Measurements from ENCODE around the gene NAT8. TPM values are rescaled to one million over a fixed set of nuclear protein-coding genes. Genes with fewer than 3 reads are reported as not detected.
"Not testable (repeated sequence)": the region's sequence is repeated elsewhere in the genome, so short reads cannot be mapped to it uniquely, and the experiment has no call there.

NAT8 gene
- total and polyA plus RNA-seq, 2 experiments from 2014 or later, result not detected

DNA sequence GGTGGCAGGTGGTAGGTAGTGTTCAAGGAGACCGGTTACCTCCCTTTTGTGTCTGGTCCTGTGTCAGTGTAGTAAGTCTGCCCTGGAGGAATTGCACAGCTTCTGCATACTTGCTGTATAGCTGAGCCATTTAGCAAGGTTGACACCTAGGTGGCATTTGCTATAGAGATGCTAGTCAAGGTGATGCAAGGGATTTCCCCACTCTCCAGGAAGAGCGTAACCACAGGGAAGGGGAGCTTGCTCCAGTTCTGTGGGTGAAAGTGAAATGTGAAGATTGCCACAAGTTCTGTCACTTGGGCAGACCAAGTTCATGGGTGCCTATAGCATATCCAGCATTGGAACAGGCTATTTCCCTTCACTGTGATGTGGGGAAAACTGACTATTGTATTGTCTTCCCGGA, 28.1 kb downstream of the NAT8 start:
- Histone ChIP-seq H3K4me1 (ENCODE audit: low read depth) (no peaks in the 10 kb centered on the region), H3K9me3 (ENCODE audit: low read depth) (no peaks in the 10 kb centered on the region), H3K27ac (no peak overlapping the region), H3K36me3 (no peaks in the 10 kb centered on the region), H3K27me3 (no peaks in the 10 kb centered on the region), H3K4me3 (no peak overlapping the region)
- TF ChIP-seq, protein P1, sequence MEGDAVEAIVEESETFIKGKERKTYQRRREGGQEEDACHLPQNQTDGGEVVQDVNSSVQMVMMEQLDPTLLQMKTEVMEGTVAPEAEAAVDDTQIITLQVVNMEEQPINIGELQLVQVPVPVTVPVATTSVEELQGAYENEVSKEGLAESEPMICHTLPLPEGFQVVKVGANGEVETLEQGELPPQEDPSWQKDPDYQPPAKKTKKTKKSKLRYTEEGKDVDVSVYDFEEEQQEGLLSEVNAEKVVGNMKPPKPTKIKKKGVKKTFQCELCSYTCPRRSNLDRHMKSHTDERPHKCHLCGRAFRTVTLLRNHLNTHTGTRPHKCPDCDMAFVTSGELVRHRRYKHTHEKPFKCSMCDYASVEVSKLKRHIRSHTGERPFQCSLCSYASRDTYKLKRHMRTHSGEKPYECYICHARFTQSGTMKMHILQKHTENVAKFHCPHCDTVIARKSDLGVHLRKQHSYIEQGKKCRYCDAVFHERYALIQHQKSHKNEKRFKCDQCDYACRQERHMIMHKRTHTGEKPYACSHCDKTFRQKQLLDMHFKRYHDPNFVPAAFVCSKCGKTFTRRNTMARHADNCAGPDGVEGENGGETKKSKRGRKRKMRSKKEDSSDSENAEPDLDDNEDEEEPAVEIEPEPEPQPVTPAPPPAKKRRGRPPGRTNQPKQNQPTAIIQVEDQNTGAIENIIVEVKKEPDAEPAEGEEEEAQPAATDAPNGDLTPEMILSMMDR (IDR thresholded peaks at IDR 0.05; ENCODE audit: low read depth, low read length), result no peak
- DNase-seq (ENCODE audit: low read depth in 1 of 2, low spot score in 1 of 2), result no peak

DNA sequence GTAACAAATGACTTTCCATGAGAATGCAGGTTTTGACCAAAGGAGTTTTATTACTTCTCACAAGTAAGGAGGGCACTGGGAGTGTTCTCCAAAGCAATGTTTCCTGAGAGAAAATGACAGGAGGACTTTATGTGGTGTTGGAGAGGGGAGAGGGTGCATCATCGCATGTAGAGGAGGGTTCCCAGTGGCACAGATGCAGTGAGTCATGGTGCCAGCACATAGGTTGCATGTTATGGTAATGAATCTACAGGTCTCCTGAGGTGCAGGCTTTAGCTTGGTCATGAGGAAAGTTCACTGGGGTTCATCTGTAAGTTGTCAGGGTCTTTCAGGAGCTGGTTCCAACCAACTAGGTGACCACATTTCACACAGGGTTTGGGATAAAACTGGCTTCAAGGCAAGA, 30.4 kb downstream of the NAT8 start:
- no peaks in the 10 kb centered on the region for H3K9me3 ChIP-seq (ENCODE audit: low read depth)
- TF ChIP-seq, protein P1 (IDR thresholded peaks at IDR 0.05; ENCODE audit: low read depth, low read length), result no peak
- no peak overlapping the region for H3K4me3 ChIP-seq
- no peak overlapping the region for H3K27ac ChIP-seq
- H3K36me3 ChIP-seq, result no peaks in the 10 kb centered on the region
- no peaks in the 10 kb centered on the region for H3K27me3 ChIP-seq
- H3K4me1 ChIP-seq (ENCODE audit: low read depth), result no peaks in the 10 kb centered on the region
- DNase-seq (ENCODE audit: low read depth in 1 of 2, low spot score in 1 of 2), result no peak

DNA sequence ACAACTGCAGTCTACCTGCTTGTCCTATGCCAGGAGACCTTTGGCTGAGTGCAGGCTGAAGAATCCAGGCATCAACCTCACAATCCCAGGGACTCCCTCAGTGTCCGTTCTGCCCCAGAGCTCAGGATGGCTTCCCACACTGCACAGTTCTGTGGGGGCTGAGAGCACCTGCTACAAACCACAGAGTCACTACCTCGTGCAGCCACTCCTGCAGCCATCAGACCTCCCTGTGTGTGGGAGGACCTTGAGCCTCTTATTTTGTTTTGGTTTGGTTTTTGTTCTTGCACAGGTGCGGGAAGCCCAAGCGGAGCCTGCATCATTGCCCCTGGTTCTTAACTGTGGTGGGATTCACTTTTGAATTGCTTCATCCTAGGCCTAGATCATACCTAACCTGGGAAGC, 31.0 kb downstream of the NAT8 start:
- H3K36me3 ChIP-seq, result no peaks in the 10 kb centered on the region
- H3K4me3 ChIP-seq, result no peak overlapping the region
- H3K4me1 ChIP-seq (ENCODE audit: low read depth), result no peaks in the 10 kb centered on the region
- no peak overlapping the region for H3K27ac ChIP-seq
- H3K9me3 ChIP-seq (ENCODE audit: low read depth), result no peaks in the 10 kb centered on the region
- no peak for DNase-seq (ENCODE audit: low read depth in 1 of 2, low spot score in 1 of 2)
- H3K27me3 ChIP-seq, result no peaks in the 10 kb centered on the region
- TF ChIP-seq, protein P1 (IDR thresholded peaks at IDR 0.05; ENCODE audit: low read depth, low read length), result no peak

DNA sequence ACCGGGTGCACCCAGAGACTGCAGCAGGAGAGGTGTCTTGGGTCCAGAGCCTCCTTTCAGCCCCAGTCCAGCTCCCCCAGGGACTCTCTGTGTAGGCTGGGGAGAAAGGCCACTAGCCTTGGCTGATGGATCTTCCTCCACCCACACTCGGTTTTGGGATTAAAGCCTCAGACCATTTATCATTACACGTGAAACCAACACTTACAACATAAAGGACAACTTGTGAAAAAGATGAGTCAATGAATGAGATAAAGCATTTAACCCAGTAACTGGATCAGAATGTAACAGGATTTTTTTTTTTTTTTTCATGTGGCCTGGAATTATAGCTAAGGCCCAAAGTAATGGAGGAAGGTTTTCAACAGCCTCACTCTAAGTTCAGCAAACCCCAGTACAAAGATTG, 32.1 kb downstream of the NAT8 start:
- peak in 1 of 2 donors; percentile 16 for DNase-seq (ENCODE audit: low read depth in 1 of 2, low spot score in 1 of 2)
- H3K27me3 ChIP-seq, result no peaks in the 10 kb centered on the region
- TF ChIP-seq, protein P1 (IDR thresholded peaks at IDR 0.05; ENCODE audit: low read depth, low read length), result no peak
- H3K4me1 ChIP-seq (ENCODE audit: low read depth), result no peaks in the 10 kb centered on the region
- no peaks in the 10 kb centered on the region for H3K36me3 ChIP-seq
- H3K9me3 ChIP-seq (ENCODE audit: low read depth), result no peaks in the 10 kb centered on the region
- H3K4me3 ChIP-seq, result no peak overlapping the region
- no peak overlapping the region for H3K27ac ChIP-seq

DNA sequence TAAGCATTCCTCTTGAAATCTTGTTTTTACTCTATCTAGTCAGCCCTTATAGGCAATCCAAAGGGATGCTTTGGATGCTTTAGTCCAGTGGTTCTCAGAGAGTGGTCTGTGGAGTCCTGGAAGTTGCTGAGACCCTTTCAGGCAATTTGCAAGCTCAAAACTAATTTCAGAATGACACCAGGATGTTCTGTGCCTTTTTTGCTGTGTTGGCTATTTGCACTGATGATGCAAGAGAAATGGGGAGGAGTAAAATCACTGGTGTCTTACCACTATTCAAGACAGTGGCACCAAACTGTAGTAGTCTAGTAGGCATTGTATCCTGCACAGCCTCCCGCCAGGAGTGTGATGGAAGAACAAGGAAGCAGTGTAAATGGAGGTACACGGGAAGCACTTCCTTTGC, 37.6 kb downstream of the NAT8 start:
- not testable (repeated sequence) for H3K27ac ChIP-seq

DNA sequence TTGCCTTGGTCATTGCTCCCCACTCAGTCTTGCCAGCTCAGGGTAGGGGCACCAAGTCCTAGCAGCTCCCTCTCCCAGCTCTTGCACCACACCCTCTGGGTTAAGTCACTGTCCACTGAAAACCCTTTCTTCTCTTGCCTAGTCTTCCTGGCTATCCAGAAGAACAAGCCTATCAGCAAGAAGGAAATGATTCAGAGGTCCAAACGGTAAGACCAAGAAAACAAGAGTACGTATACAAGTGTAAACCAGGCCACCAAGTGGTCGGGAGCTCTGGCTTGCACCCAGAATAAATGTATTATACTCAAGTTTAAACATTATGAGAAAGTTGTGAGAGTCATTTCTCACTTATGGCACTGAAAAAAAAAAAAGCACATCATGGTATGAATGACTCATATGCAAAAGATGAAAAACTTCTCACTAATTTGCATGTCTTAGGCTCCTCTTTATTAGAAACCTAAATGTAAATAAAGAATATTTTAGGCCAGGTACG, 39.1 kb downstream of the NAT8 start:
- not testable (repeated sequence) for H3K9me3 ChIP-seq (ENCODE audit: low read depth); H3K4me3 ChIP-seq; H3K36me3 ChIP-seq; H3K27ac ChIP-seq; H3K27me3 ChIP-seq; H3K4me1 ChIP-seq (ENCODE audit: low read depth)
- DNase-seq (ENCODE audit: low read depth in 1 of 2, low spot score in 1 of 2), result peak in 1 of 2 donors; percentile 60

More for the DNA sequence above, 37.6 kb downstream of the NAT8 start:
- not testable (repeated sequence) for DNase-seq (ENCODE audit: low read depth in 1 of 2, low spot score in 1 of 2); H3K9me3 ChIP-seq (ENCODE audit: low read depth); H3K4me3 ChIP-seq; H3K27me3 ChIP-seq; H3K4me1 ChIP-seq (ENCODE audit: low read depth); H3K36me3 ChIP-seq

DNA sequence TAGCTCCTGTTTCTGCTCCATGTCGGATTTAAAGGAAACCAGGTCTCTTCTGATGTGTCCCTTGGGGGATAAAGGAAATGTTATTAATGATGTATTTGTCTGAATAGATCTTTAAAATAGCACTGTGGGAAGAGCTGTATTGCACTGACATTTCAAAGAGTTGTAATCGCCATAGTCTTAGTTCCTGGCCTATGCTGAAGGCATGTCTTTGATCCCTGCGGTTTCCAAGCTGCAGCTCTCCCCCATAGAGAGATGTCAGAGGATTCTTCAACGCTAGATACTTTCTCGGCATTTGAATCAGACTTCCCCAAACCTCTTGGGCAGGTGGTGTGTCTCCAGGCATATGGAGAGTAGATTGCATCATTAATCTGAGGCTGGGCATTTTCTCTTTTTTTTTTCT, 40.4 kb downstream of the NAT8 start:
- DNase-seq (ENCODE audit: low read depth in 1 of 2, low spot score in 1 of 2), result no peak
- H3K4me1 ChIP-seq (ENCODE audit: low read depth), result no peaks in the 10 kb centered on the region
- no peaks in the 10 kb centered on the region for H3K36me3 ChIP-seq
- no peak overlapping the region for H3K27ac ChIP-seq
- no peaks in the 10 kb centered on the region for H3K9me3 ChIP-seq (ENCODE audit: low read depth)
- H3K4me3 ChIP-seq, result no peak overlapping the region
- TF ChIP-seq, protein P1 (IDR thresholded peaks at IDR 0.05; ENCODE audit: low read depth, low read length), result no peak
- no peaks in the 10 kb centered on the region for H3K27me3 ChIP-seq

Data from cardiac muscle cell (in vitro differentiated cells and primary cell).